HepG2 (cell line): ENCODE data around the gene LDAF1. TPM values are rescaled to one million over a fixed set of nuclear protein-coding genes. Genes with fewer than 3 reads are reported as not detected.

Experiments
- EP300 ChIP-seq, 3 experiments: sonication (generic) in 1 of 3; formaldehyde crosslinking in 1 of 3; IDR thresholded peaks; 2 replicates each; pipeline versions ENCODE4 v1.5.1 to v1.6.1; 2011 to 2020; ENCODE audit warnings: low read depth in 2 of 3, low read length in 2 of 3, borderline replicate concordance in 1 of 3, improper control_type of control experiment in 1 of 3, mild to moderate bottlenecking in 1 of 3, missing genetic modification reagents in 1 of 3, moderate library complexity in 1 of 3
- FOXO1 ChIP-seq: sonication (generic); formaldehyde crosslinking; IDR thresholded peaks from 2 replicates; pipeline ENCODE4 v1.4.0; 2020; ENCODE audit warnings: missing genetic modification reagents
- MED1 ChIP-seq: sonication (generic); formaldehyde crosslinking; IDR thresholded peaks from 2 replicates; pipeline ENCODE4 v1.4.0; 2020; ENCODE audit warnings: missing genetic modification reagents
- MEIS2 ChIP-seq: sonication (generic); formaldehyde crosslinking; IDR thresholded peaks from 2 replicates; pipeline ENCODE4 v1.9.0; 2021; ENCODE audit warnings: mild to moderate bottlenecking, missing genetic modification reagents
- PCBP1 ChIP-seq: fragments of 200-400 bp; formaldehyde crosslinking; IDR thresholded peaks from 2 replicates; pipeline ENCODE4 v1.6.1; 2017; ENCODE audit warnings: mild to moderate bottlenecking, low read depth, low read length, borderline replicate concordance
- RXRB ChIP-seq: IDR thresholded peaks from 2 replicates; pipeline ENCODE4 v1.6.1; 2016; ENCODE audit warnings: borderline replicate concordance, missing genetic modification reagents, missing compliant biosample characterization
- SMC3 ChIP-seq: IDR thresholded peaks from 2 replicates; pipeline ENCODE4 v1.6.1; 2011; ENCODE audit warnings: low read length, improper control_type of control experiment
- SOX5 ChIP-seq: IDR thresholded peaks from 2 replicates; pipeline ENCODE4 v1.6.1; 2016; ENCODE audit warnings: borderline replicate concordance
- TGIF2 ChIP-seq: IDR thresholded peaks from 2 replicates; pipeline ENCODE4 v1.6.1; 2016; ENCODE audit warnings: control low read depth, missing compliant biosample characterization
- XRCC5 ChIP-seq: fragments of 200-400 bp; formaldehyde crosslinking; optimal IDR thresholded peaks from 2 replicates; pipeline ENCODE3; 2017; ENCODE audit warnings: mild to moderate bottlenecking, low read length
- YY1 ChIP-seq: IDR thresholded peaks from 2 replicates; pipeline ENCODE4 v1.6.1; 2011; ENCODE audit warnings: low read length, low read depth, moderate library complexity, mild to moderate bottlenecking; ENCODE audit not compliant: insufficient read depth, insufficient replicate concordance
- polyA plus RNA-seq, 8 experiments: library from polyadenylated mRNA; depleted of rRNA in 3 of 8; stranded (reverse) in 7 of 8; unstranded in 1 of 8; fragments of >200 nt; fragmentation: Illumina TruSeq in 4 of 8; extraction: Trizol in 4 of 8; gene quantifications; 2 replicates each; pipeline versions ENCODE4 v1.2.1 to v1.2.3, GENCODE V29; 2011 to 2016; ENCODE audit warnings: low read depth in 4 of 8, missing spikeins in 1 of 8, mixed read lengths in 1 of 8; ENCODE audit not compliant: insufficient read depth in 1 of 8
- total RNA-seq, 5 experiments: library from RNA; depleted of rRNA; stranded (reverse); fragments of >200 nt; fragmentation: Illumina TruSeq; extraction: Trizol; gene quantifications; 2 replicates each; pipeline ENCODE4 v1.2.3, GENCODE V29; 2016; ENCODE audit warnings: low read depth in 1 of 5
- TF ChIP-seq, protein P1 (sequence below): sonication (generic); formaldehyde crosslinking; IDR thresholded peaks from 2 replicates; pipeline ENCODE4 v1.4.0; 2020; ENCODE audit warnings: missing genetic modification reagents
- TF ChIP-seq, protein P2 (sequence below): sonication (generic); formaldehyde crosslinking; IDR thresholded peaks from 2 replicates; pipeline ENCODE4 v1.4.0; 2020; ENCODE audit warnings: missing genetic modification reagents
- TF ChIP-seq, protein P3 (sequence below): sonication (generic); formaldehyde crosslinking; IDR thresholded peaks from 2 replicates; pipeline ENCODE4 v1.4.0; 2020; ENCODE audit warnings: mild to moderate bottlenecking, low read depth, missing genetic modification reagents
- TF ChIP-seq, protein P4 (sequence below), 2 experiments: sonication (generic) in 1 of 2; formaldehyde crosslinking in 1 of 2; IDR thresholded peaks; 2 replicates each; pipeline versions ENCODE4 v1.4.0 to v1.6.1; 2016 to 2020; ENCODE audit warnings: borderline replicate concordance in 1 of 2, low read depth in 1 of 2, mild to moderate bottlenecking in 1 of 2, missing genetic modification reagents in 1 of 2
- TF ChIP-seq, protein P5 (sequence below): sonication (generic); formaldehyde crosslinking; conservative IDR thresholded peaks from 2 replicates; pipeline ENCODE4 v1.4.0; 2020; ENCODE audit warnings: missing genetic modification reagents

Gene LDAF1
- total and polyA plus RNA-seq, 2 of the 13 experiments (the other 11 are each of a cell fraction or from before 2014, with no cell fraction given): 6.3 to 7.5 TPM

DNA sequence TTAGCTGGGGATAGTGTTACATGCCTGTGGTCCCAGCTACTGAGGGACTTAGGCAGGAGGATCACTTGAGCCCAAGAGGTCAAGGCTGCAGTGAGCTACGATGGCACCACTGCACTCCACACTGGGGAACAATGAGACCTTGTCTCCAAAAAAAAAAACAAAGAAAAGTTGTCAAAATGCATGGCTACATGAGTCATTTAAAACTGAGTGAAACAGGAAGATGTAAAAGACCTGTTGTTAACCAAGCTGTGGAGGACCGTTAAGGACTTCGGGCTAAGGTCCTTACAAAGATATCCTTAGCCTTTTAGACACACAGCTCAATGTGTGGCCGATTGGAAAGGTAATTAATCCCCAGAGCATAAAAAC is 27.8 kb downstream of the LDAF1 start (continued):
- TF ChIP-seq, protein P1, sequence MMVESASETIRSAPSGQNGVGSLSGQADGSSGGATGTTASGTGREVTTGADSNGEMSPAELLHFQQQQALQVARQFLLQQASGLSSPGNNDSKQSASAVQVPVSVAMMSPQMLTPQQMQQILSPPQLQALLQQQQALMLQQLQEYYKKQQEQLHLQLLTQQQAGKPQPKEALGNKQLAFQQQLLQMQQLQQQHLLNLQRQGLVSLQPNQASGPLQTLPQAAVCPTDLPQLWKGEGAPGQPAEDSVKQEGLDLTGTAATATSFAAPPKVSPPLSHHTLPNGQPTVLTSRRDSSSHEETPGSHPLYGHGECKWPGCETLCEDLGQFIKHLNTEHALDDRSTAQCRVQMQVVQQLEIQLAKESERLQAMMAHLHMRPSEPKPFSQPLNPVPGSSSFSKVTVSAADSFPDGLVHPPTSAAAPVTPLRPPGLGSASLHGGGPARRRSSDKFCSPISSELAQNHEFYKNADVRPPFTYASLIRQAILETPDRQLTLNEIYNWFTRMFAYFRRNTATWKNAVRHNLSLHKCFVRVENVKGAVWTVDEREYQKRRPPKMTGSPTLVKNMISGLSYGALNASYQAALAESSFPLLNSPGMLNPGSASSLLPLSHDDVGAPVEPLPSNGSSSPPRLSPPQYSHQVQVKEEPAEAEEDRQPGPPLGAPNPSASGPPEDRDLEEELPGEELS (CRISPR knock-in tag): peak; percentile 65
- TF ChIP-seq, protein P2, sequence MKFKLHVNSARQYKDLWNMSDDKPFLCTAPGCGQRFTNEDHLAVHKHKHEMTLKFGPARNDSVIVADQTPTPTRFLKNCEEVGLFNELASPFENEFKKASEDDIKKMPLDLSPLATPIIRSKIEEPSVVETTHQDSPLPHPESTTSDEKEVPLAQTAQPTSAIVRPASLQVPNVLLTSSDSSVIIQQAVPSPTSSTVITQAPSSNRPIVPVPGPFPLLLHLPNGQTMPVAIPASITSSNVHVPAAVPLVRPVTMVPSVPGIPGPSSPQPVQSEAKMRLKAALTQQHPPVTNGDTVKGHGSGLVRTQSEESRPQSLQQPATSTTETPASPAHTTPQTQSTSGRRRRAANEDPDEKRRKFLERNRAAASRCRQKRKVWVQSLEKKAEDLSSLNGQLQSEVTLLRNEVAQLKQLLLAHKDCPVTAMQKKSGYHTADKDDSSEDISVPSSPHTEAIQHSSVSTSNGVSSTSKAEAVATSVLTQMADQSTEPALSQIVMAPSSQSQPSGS (CRISPR knock-in tag): peak; percentile 74
- TF ChIP-seq, protein P3, sequence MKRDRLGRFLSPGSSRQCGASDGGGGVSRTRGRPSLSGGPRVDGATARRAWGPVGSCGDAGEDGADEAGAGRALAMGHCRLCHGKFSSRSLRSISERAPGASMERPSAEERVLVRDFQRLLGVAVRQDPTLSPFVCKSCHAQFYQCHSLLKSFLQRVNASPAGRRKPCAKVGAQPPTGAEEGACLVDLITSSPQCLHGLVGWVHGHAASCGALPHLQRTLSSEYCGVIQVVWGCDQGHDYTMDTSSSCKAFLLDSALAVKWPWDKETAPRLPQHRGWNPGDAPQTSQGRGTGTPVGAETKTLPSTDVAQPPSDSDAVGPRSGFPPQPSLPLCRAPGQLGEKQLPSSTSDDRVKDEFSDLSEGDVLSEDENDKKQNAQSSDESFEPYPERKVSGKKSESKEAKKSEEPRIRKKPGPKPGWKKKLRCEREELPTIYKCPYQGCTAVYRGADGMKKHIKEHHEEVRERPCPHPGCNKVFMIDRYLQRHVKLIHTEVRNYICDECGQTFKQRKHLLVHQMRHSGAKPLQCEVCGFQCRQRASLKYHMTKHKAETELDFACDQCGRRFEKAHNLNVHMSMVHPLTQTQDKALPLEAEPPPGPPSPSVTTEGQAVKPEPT: no peak
- TF ChIP-seq EP300 (IDR thresholded peaks at IDR 0.05; ENCODE audit: low read depth in 2 of 2, low read length in 2 of 2): peak; percentile 56 to 73
- TF ChIP-seq EP300 (CRISPR knock-in tag; IDR thresholded peaks at IDR 0.05; ENCODE audit: borderline replicate concordance): peak; percentile 74
- no peak for TF ChIP-seq PCBP1
- TF ChIP-seq MED1: peak; percentile 78
- peak; percentile 74; the same call in 1 of the 2 replicates for TF ChIP-seq FOXO1 (CRISPR knock-in tag)
- TF ChIP-seq SMC3: 0 out of 2 replicates have a peak, but pooled peaks have one; percentile 16
- TF ChIP-seq MEIS2 (CRISPR knock-in tag): peak; percentile 45; the same call in 1 of the 2 replicates
- peak; percentile 85 for TF ChIP-seq TGIF2 (CRISPR knock-in tag)
- TF ChIP-seq, protein P4, sequence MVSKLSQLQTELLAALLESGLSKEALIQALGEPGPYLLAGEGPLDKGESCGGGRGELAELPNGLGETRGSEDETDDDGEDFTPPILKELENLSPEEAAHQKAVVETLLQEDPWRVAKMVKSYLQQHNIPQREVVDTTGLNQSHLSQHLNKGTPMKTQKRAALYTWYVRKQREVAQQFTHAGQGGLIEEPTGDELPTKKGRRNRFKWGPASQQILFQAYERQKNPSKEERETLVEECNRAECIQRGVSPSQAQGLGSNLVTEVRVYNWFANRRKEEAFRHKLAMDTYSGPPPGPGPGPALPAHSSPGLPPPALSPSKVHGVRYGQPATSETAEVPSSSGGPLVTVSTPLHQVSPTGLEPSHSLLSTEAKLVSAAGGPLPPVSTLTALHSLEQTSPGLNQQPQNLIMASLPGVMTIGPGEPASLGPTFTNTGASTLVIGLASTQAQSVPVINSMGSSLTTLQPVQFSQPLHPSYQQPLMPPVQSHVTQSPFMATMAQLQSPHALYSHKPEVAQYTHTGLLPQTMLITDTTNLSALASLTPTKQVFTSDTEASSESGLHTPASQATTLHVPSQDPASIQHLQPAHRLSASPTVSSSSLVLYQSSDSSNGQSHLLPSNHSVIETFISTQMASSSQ (IDR thresholded peaks at IDR 0.05; ENCODE audit: low read depth): no peak
- TF ChIP-seq, protein P4 (CRISPR knock-in tag; IDR thresholded peaks at IDR 0.05; ENCODE audit: borderline replicate concordance): peak; percentile 60; the same call in 1 of the 2 replicates
- peak; percentile 100 for TF ChIP-seq SOX5 (CRISPR knock-in tag)
- peak; percentile 62 for TF ChIP-seq XRCC5
- TF ChIP-seq, protein P5, sequence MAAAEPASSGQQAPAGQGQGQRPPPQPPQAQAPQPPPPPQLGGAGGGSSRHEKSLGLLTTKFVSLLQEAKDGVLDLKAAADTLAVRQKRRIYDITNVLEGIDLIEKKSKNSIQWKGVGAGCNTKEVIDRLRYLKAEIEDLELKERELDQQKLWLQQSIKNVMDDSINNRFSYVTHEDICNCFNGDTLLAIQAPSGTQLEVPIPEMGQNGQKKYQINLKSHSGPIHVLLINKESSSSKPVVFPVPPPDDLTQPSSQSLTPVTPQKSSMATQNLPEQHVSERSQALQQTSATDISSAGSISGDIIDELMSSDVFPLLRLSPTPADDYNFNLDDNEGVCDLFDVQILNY: no peak
- TF ChIP-seq RXRB (CRISPR knock-in tag): peak; percentile 84
- no peak for TF ChIP-seq YY1
